ENCODE results near the gene HKDC1. TPM values are rescaled to one million over a fixed set of nuclear protein-coding genes. Genes with fewer than 3 reads are reported as not detected.
"Not testable (repeated sequence)": the region's sequence is repeated elsewhere in the genome, so short reads cannot be mapped to it uniquely, and the experiment has no call there.

HKDC1 gene, protein sequence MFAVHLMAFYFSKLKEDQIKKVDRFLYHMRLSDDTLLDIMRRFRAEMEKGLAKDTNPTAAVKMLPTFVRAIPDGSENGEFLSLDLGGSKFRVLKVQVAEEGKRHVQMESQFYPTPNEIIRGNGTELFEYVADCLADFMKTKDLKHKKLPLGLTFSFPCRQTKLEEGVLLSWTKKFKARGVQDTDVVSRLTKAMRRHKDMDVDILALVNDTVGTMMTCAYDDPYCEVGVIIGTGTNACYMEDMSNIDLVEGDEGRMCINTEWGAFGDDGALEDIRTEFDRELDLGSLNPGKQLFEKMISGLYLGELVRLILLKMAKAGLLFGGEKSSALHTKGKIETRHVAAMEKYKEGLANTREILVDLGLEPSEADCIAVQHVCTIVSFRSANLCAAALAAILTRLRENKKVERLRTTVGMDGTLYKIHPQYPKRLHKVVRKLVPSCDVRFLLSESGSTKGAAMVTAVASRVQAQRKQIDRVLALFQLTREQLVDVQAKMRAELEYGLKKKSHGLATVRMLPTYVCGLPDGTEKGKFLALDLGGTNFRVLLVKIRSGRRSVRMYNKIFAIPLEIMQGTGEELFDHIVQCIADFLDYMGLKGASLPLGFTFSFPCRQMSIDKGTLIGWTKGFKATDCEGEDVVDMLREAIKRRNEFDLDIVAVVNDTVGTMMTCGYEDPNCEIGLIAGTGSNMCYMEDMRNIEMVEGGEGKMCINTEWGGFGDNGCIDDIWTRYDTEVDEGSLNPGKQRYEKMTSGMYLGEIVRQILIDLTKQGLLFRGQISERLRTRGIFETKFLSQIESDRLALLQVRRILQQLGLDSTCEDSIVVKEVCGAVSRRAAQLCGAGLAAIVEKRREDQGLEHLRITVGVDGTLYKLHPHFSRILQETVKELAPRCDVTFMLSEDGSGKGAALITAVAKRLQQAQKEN
- total RNA-seq: 3.0 and 3.7 TPM in 2 replicates

DNA sequence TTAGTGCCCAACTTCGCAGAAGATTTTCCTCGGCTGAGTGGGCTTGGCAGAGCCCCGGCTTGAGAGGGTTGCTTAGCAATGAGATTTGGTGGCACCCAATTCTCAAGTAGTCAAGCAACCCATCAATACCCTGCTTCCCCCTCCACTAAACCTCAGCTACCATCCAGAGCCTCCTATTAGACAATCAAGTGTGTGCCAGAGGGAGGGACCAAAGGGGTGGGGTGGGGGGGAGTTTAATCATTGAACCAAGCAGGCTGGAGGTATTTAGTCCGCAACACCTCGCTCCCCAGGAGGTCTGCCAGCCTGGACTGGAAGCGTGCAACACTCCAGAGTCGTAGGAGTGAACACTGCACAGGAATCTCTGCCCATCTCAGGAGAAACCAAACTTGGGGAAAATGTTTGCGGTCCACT, at the start of gene HKDC1:
Gene HKDC1 (plus strand): TSS at position 292 of the 411 bp plus-strand sequence. CDS start 104 bp downstream, at position 396.
- intact Hi-C loops (cut with micrococcal nuclease): loop anchor here (5.0 to 10.0 kb wide), 3 partner anchors 173 to 885 kb away; partner anchors contain the start of genes HNRNPH3 and PBLD

DNA sequence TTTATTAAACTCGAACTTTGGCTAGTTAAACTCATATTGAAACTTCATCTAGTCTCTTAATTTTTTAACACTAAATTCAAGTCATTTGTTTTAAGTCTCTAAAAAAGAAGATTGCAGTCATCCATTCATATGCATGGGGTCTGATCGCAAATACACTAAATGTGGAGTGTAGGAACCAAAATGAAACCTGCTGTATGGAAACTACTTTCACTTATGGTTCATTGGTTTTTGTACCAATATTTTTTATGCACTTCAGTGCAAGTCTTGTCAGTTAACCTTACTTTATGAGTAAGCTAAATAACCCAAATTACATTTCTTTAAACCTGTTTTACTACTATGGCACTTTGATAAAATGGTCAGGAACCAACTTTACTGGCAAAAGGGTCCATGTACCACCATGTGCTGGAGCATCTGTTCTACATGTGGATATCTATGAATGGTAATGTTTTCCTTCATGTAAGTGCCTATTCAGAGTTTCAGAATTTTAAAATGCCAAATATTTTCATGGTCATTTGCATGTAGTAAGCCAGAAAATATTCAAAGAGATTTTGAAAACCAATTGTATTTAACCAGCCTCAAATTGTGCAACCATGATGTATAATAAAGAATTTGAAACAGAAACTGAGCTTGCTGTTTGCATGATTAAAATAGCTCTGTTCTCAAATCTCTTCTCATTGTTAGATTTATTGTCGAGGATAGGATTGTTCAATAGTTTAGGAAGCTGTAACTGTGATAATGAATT, 47.7 kb upstream of the HKDC1 start:
- intact Hi-C loops (cut with micrococcal nuclease): no loop called here

DNA sequence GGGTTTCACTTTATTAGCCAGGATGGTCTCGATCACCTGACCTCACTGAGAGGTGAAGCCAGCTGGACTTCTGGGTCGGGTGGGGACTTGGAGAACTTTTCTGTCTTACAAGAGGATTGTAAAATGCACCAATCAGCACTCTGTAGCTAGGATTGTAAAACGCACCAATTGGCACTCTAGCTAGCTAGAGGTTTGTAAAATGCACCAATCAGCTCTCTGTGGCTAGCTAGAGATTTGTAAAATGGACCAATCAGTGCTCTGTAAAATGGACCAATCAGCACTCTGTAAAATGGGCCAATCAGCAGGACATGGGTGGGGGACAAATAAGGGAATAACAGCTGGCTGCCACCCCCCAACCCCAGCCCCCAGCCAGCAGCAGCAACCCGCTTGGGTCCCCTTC, 44.8 kb upstream of the HKDC1 start:
- intact Hi-C loops (cut with micrococcal nuclease): not testable (repeated sequence)

DNA sequence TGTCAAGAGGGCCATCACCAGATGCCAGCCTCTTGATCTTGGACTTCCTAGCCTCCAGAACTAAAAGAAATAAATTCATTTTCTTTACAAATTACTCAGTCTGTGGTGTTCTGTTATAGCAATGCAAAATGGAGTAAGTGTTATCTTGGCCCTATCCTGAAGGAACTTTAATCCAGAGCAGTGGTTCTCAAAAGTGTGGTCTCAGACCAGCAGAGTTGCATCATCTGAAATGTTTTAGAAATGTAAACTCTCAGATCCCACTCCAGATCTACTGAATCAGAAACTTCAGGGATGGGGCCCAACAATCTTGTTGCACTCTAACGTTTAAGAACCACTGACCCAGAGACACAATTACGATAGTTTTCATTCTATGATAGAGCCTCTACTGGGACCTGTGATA, 43.3 kb upstream of the HKDC1 start:
- intact Hi-C loops (cut with micrococcal nuclease): no loop called here

DNA sequence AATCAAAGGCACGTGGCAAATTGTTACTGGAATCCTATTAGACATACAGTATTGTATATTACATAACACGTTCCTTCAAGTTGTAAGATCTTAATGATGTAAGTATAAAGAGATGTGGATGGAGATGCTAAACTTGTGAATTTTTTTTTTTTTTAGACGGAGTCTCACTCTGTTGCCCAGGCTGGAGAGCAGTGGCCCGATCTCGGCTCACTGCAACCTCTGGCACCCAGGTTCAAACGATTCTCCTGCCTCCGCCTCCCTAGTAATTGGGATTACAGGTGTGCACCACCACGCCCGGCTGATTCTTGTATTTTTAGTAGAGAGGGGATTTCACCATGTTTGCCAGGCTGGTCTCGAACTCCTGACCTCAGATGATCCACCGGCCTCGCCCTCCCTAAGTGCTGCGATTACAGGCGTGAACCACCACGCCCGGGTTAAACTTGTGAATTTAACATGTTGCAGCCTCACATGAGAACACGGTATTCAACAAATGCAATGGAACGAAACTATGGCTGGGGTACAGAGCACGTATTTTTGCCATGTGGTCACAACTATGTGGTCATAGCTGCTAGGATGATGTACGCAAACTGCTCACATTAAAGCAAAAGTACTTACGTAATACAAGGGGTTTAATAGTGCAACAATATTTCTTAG, 40.9 kb upstream of the HKDC1 start:
- intact Hi-C loops (cut with micrococcal nuclease): loop anchor here (1.0 kb wide), 8 partner anchors 50 to 278 kb away; partner anchors contain the start of genes DDX50, KIFBP and VPS26A

DNA sequence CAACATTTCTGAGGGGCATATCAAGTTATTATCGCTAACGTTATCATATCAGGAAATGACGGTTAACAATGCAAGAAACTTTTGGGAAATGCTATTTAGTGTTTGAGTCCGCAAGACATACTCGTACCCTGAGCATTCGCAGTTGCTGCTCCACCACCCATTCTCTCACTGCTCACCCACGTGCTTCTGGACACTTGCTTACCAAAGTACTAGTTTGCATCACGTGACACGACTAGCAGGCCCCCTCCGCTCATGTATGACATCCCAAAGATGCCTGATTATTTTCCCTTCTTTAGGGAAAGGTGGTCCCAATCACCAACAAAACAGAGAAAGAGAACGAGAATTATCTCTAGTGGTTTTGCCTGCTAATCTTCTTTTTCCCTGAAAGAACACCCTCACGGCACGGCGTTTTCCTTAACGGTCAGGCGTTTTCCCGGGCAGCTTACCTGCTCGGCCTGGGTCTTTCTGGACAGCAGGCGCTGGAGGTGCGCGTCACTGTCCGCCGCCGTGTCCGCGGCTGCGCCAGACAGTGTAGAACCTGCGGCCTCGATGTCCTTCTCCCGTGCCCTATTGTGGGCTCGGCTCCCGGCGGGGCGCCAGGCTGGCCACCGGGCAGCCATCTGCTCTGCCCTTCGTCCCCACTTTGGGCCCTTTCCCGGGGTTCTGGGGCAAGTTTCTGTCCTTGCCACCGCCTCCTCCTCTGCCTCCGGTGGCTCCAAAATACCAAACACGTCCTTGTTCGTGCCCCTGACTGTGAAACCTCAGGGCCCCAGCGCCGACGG, 40.2 kb upstream of the HKDC1 start, which contains the start of gene SUPV3L1:
Gene SUPV3L1 (plus strand): TSS at position 492 of the 782 bp plus-strand sequence. CDS start 58 bp downstream, at position 550.
- intact Hi-C loops (cut with micrococcal nuclease): loop anchor here (1.0 to 2.0 kb wide), 13 partner anchors 22 to 653 kb away; partner anchors contain the start of genes DDX50, KIFBP, SLC25A16 and VPS26A

DNA sequence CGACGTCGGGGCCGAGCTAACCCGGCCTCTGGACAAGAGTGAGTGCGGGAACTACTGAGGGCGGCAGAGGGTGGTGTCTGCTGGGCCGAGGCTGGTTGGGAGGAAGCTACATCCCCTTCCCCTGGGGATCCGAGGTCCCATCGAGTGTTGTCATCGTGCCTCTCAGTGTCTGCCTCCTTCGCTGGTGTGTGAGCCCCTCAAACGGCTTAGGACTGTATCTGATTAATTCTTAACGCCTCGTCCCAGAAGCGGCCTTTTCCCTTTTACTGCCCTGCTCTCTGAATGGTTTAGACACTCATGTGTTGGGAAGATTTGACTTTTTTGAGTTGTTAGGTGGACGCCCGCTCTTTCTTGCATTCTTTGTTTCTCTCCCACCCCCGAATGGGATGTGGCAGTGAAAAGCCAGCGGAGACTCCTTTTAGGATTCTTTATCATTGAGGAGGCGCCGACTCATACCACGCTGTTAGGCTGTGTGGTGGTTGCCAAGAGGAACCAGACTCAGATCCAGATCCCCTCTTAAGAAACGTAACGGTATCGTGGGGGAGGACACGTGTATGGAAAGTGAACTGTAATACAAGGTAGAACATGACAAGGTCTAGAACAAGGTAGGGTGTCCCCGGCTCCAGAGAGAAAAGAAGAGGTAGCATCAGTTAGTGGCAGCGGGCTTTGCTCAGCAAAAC, 39.5 kb upstream of the HKDC1 start:
- intact Hi-C loops (cut with micrococcal nuclease): loop anchor here (1.0 to 2.0 kb wide), 5 partner anchors 22 to 653 kb away; partner anchors contain the start of gene SLC25A16

DNA sequence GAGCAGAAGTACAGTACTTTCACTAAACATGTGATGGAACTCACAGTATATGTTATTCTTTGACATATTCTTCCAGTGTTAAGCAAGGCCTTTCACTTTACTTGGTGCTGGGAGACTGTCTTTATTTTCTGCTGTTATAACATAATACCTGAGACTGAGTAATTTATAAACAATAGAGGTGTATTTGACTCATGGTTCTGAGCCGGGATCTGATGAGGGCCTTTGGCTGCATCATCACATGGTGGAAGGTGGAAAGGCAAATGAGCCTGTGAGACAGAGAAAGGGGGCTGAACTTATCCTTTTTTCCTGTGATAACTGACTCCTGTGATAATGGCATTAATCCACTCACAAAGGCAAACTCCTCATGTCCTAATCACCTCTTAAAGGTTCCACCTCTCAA, 38.7 kb upstream of the HKDC1 start:
- intact Hi-C loops (cut with micrococcal nuclease): loop anchor here (2.0 kb wide), 1 partner anchor 227 kb away; no protein-coding TSS in a partner anchor

DNA sequence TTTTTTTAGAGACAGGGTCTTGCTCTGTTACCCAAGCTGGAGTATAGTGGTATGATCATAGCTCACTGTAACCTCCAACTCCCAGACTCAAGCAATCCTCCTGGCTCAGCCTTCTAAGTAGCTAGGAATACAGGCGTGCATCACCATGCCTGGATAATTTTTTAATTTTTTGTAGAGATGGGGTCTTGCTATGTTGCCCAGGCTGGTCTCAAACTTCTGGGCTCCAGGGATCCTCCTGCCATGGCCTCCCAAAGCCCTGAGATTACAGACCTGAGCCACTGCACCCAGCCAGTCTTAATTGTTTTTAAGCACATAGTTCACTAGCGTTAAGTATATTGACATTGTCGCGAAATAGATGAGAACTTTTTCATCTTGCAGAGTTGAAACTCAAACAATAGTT, 38.1 kb upstream of the HKDC1 start:
- intact Hi-C loops (cut with micrococcal nuclease): no loop called here

DNA sequence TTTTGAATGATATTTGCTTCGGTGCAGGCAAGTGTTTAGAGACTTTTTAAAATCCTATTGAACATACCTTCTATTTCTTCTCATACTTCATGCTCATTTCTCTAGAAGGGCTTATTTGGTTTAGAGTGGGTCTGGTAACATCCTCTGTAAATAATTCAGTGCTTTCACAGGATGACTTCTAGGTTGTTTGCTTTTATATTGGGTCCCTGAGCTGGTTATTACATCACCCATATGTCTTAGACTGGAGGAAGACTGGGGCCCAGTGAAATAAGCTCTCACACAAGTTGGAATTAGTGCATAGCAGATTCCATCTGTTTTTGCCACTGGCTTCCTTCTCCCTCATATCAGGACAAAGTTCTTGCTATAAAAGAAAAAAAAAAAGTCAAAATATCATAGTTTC, 33.6 kb upstream of the HKDC1 start:
- intact Hi-C loops (cut with micrococcal nuclease): no loop called here

DNA sequence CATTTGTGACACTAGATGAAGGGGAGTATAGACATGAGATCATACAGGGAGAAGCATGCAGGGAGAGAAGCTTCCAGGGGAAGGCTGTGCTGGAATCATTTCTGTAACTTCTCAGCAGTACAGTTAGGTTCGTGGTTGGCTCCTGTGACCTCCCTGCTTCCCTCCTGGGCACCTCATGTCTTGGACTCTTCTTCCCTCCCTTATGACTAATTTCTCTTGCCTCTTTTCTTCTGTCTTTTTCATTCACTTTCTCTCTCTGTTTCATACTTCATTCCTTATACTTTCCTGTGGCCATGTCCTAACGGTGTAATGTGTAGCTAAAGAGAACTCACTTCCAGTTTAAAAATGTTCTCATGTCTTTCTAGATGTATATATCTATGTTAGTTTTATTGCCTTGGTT, 19.1 kb upstream of the HKDC1 start:
- intact Hi-C loops (cut with micrococcal nuclease): loop anchor here (5.0 kb wide), 1 partner anchor 244 kb away; the partner anchor contains the start of gene DDX21

DNA sequence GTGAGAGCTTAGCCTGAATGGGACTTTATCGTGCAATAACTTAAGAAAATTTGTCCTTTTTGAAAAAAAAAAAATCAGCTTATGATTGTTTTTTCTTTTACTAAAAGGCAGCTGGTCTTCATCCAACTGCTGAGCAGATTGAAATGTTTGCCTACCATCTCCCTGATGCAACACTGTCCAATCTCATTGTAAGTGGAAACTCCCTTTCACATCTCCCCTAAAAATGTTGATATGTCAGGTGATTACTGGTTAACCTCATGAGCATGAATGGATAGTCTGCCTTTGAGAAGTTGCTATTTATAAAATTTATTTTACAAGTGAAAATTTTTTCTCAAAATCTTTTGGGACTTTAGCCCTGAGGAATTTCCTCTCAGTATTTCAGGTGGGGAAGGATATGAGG, 17.8 kb upstream of the HKDC1 start:
- intact Hi-C loops (cut with micrococcal nuclease): loop anchor here (1.0 to 5.0 kb wide), 3 partner anchors 22 to 245 kb away; partner anchors contain the start of genes DDX21 and SUPV3L1

DNA sequence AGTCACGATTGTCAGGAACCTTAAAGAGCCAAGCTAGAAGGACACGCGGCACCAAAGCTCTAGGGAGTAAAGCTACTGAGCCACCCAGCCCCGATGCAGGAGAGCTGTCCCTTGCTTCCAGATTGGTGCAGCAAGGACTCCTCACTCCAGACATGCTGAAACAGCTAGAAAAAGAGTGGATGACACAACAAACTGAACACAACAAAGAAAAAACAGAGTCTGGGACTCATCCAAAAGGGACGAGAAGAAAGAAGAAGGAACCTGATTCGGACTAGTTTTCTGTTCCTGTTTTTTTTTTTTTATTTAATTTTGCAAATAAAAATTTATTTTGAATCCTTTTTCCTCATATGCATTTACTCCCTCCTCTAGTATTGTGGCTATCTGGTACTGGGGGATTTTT, 11.4 kb upstream of the HKDC1 start:
- intact Hi-C loops (cut with micrococcal nuclease): no loop called here

DNA sequence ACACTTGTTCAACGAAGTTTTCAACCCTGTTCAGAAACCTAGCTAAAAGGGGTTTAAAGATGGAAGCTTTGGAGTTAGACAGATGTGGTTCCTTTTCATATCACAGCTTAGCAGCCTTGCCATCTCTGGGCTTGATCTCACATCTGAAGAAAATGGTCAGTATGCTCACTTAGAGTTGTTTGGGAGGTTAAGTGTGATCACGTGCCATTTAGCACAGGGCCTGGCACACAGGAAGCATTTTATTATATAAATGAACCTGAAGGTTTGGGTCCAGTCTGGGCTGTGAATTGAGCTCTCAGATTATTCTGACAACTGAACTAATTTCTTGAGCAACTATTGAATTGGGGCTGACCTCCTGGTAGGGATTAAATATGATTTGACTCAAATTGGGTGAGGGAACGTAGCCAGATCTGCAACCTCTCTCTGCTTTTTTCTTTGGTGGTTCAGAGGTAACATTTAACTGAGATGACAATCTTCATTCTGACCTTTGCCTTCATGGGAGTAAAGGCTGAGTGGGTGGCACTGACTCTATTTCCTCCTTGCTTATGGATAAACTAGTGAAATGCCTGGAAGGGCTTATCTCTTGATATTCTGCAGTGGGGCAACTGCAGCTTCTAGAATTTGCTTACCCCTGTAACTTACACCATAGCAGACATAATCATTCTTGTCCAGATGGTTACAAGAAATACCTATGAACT, 10.2 kb upstream of the HKDC1 start:
- intact Hi-C loops (cut with micrococcal nuclease): no loop called here

DNA sequence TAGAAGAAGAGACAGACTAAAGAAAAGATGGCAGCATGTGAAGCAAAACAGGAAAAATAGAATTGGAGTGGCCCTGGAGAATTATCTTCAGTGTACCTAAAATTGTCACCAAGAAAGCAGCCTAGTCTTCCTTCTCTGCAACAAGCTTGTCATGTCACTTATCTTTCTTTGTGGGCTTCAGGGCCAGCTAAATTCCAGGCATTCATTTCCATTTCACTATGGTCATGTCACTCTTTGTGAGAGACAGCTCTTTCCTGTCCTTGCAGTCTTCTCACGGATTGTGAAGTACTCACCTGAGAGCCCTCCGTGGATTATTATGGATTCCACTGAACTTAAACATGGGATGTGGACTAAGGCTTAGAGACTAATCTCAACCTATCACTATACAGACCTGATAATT, 9.0 kb upstream of the HKDC1 start:
- intact Hi-C loops (cut with micrococcal nuclease): no loop called here

DNA sequence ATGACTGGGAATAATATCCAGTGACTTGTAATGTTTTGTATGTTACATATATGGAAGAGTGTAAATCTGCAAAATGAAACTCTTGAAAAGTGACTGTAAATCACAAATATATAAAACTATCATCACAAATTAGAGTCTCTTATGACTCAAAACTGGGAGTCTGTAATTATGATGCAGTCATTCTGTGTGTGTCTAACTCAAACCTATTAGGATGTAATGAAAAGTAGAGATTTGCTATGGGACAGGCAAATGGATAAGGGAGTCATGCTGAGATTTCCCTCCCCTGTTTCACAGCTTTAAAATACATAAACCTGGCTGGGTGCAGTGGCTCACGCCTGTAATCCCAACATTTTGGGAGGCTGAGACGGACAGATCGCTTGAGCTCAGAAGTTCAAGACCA, 8.6 kb upstream of the HKDC1 start:
- intact Hi-C loops (cut with micrococcal nuclease): no loop called here

DNA sequence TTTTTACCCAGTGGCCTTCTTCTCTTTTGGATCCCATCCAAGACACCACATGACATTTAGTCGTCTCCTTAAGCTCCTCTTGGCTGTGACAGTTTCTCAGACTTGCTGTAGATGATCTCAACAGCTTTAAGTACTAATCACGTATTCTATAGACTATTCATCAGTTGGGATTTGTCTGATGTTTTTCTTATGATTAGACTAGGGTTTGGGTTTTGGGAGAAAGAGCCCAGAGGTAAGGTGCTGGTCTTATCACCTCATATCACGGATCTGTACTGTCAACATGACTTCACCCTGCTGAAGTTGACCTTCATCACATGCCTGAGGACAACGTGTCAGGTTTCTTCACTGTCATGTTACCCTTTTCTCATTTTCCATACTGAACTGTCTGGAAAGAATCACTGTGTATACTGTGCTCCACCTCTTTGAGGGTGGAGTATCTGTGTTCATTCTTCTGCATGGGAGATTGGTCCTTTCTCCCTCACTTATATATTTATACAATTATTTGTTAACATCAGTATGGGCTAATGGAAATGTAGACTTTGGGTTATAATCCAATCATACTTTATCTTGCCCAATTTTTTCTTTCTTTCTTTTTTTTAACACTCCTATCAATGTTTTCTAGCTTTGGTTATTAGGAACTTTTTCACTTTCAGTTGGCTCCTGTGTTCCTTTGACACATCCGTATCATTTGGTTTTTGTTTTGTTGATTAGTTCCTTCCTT, 6.4 kb upstream of the HKDC1 start:
- intact Hi-C loops (cut with micrococcal nuclease): no loop called here

All from T-helper 1 cell treated with Interleukin-12 subunit alpha and Interleukin-12 subunit beta and Interleukin-4 antibody, amounts not matched to agents 30 ng/mL and 1 ng/mL, for 36 hours (primary cell).